ENCODE data around the gene NAPEPLD. TPM values are rescaled to one million over a fixed set of nuclear protein-coding genes. Genes with fewer than 3 reads are reported as not detected.
"Not testable (repeated sequence)": the region's sequence is repeated elsewhere in the genome, so short reads cannot be mapped to it uniquely, and the experiment has no call there.

Gene NAPEPLD
- polyA plus RNA-seq, 3 donors = 33.4 to 39.5 (median 38.8) TPM

DNA sequence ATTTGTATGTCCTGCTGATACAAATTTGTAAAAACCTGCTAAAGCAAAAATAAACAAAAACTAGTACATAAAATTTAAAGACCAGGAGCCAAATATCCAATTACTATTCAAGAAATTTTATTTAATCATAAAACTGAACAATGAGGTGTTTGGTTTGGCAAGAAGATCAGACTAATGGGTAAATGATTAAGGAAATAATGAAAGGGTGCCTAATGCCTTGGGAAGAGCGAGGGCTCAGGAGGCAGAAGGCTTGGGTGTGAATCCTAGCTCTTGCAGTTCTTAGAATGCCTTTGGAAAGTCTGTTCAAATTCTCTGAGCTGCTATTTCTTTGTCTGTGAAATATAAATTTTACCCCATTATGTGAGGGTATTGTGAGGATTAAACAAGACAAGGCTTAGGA is 32.4 kb downstream of the NAPEPLD start:
- DNase-seq (ENCODE audit: low read depth in 3 of 3, low spot score in 2 of 3) = no peak

DNA sequence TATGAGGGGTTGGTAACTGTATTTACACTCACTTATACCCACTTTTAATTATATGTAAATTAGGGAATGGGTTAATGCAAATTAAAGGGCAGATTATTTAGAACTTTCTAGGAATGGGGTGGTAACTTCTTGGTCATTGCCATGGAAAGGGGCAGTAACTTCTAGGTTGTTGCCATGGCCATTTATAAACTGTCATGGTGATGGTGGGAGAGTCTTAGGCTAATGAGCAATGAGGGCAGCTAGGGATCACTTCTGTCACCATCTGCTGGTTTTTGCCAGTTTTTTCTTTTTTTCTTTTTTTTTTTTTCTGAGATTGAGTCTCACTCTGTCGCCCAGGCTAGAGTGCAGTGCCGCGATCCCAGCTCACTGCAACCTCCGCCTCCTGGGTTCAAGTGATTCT is 33.1 kb downstream of the NAPEPLD start:
- no peak for DNase-seq (ENCODE audit: low read depth in 3 of 3, low spot score in 2 of 3)

DNA sequence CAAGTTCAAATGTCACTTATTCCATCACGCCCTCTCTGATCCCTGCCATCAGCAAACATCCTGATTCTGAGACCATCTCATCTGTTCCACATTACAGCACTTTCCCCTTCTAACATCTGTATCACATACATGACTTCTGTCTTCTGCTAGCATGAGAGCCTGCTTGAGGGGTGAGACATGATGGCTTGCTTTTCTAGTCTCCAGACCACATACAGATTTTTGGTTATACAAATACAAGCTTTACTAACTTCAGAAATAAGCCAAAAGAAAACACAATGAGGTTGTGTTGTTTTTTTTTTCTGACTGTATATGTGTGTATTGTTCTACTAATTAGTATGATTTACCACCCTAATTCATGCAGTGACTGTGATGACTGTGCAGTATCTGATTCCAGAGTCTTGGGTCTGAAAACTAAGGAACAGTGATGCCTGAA is 34.3 kb downstream of the NAPEPLD start:
- DNase-seq (ENCODE audit: low read depth in 3 of 3, low spot score in 2 of 3) = no peak

DNA sequence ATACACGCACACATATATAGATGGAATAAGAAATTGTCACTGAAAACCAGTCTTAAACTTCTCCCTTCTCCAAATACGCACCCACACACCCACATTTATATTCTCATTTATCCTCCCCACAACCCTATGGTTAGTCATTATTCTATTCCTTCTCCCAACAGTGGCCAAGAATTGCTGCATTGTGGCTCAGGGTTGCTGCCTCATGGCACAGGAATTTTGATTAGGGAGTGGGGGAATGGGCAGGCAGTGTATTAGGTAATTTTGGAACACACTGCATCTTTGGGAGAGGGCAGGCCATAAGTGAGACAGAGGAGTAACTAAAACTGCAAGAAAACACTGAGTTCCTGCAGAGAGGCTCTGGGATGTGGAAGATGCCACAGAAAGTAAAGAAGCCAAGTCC is 35.7 kb downstream of the NAPEPLD start:
- DNase-seq (ENCODE audit: low read depth in 3 of 3, low spot score in 2 of 3) = no peak

DNA sequence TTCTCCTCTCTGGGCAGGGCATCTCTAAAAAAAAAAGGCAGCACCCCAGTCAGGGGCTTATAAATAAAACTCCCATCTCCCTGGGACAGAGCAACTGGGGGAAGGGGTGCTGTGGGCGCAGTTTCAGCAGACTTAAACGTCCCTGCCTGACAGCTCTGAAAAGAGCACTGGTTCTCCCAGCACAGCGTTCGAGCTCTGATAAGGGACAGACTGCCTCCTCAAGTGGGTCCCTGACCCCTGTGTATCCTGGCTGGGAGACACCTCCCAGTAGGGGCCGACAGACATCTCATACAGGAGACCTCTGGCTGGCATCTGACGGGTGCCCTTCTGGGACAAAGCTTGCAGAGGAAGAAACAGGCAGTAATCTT is 42.2 kb downstream of the NAPEPLD start:
- not testable (repeated sequence) for DNase-seq (ENCODE audit: low read depth in 3 of 3, low spot score in 2 of 3)

DNA sequence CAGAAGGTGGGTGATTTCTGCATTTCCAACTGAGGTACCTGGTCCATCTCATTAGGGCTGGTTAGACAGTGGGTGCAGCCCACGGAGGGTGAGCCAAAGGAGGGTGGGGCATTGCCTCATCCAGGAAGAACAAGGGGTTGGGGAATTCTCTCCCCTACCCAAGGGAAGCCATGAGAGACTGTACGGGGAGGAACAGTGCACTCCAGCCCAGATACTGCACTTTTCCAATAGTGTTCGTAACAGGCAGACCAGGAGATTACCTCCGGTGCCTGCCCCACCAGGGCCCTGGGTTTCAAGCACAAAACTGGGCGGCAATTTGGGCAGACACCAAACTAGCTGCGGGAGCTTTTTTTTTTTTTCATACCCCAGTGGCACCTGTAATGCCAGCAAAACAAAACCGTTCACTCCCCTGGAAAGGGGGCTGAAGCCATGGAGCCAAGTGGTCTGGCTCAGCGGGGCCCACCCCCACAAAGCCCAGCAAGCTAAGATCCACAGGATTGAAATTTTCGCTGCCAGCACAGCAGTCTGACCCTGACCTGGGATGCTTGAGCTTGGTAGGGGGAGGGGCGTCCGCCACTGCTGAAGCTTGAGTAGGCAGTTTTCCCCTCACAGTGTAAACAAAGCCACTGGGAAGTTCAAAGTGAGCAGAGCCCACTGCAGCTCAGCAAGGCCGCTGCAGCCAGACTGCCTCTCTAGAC is 42.7 kb downstream of the NAPEPLD start:
- peak in 2 of 3 donors; percentile 23 to 44 for DNase-seq (ENCODE audit: low read depth in 3 of 3, low spot score in 2 of 3)

DNA sequence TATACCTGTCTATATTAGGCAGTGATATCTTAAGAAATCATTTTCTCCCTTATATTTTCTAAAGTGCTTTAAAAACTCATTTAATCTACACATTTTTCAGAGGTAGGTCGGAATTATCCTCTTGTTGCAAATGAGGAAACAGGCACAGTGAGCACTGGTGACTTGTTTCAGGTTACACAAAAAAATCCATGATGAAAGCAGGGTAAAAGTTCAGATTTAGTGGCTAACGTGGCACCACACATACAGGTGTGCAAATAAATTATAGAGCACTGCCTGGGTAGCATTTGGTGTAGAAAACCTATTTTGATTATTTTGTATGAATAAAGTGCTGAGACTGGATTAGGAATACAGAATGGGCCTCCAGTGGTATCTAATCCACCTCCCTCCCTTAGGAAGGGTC is 47.4 kb downstream of the NAPEPLD start:
- DNase-seq (ENCODE audit: low read depth in 3 of 3, low spot score in 2 of 3) = no peak

DNA sequence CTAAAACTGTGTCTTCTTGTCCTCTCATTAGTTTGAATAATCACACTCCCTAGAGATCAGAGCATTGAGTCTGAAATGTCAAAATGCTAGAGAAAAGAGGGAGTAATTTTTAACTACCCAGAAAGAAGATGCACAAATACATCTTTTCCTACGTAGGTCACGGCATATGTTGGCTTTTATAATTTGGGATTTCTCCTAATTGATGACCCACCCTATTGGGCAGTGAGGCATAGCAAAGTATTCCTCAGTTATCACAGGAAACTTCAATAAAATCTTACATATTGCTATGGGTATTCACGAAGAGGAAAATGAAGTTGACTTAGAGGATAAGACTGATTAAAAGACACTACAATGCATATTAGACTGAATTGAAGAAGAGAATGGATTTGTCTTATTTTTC is 48.6 kb downstream of the NAPEPLD start:
- DNase-seq (ENCODE audit: low read depth in 3 of 3, low spot score in 2 of 3) = no peak

DNA sequence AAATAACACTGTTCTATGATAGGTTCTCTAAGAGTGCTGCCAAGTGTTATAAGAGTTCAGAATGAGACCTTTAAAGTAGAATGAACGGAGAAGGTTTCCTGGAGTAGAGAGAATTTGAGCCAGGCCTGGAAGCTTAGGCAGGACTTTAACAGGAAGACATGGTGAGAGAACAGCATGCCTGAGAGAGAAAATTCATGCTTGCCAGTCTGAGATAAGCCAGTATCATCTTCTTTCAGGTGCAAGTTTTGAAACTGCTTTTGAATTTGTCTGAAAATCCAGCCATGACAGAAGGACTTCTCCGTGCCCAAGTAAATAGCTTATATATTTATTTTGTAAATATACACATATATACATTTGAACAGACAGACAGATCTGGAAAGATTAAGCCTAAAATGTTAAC is 51.9 kb downstream of the NAPEPLD start:
- DNase-seq (ENCODE audit: low read depth in 3 of 3, low spot score in 2 of 3) = no peak

DNA sequence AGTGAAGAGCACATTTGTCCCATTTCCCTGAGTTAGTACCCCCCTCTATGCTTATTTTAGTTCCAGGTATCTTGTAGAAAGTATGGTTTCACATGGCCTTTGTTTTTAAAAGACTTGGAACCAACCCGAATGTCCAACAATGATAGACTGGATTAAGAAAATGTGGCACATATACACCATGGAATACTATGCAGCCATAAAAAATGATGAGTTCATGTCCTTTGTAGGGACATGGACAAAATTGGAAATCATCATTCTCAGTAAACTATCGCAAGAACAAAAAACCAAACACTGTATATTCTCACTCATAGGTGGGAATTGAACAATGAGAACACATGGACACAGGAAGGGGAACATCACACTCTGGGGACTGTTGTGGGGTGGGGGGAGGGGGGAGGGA is 53.3 kb downstream of the NAPEPLD start:
- not testable (repeated sequence) for DNase-seq (ENCODE audit: low read depth in 3 of 3, low spot score in 2 of 3)

DNA sequence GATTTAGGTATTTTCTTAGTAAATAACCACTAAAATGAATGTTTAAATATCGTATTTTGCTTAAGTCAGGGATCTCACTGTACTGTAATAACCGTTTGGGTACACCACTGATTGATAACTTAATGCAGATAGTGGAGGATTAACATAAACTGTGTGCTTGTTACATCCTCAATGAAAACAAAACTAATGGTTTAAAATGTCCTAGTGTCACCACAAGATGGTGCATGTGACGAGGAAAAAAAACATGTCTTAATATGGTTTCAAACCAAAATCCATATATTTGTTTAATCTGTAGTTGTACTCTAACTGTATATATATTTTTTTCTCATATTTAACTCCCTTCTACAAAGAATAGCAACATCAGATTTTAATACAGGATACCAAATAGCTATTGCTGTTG is 54.8 kb downstream of the NAPEPLD start:
- no peak for DNase-seq (ENCODE audit: low read depth in 3 of 3, low spot score in 2 of 3)

DNA sequence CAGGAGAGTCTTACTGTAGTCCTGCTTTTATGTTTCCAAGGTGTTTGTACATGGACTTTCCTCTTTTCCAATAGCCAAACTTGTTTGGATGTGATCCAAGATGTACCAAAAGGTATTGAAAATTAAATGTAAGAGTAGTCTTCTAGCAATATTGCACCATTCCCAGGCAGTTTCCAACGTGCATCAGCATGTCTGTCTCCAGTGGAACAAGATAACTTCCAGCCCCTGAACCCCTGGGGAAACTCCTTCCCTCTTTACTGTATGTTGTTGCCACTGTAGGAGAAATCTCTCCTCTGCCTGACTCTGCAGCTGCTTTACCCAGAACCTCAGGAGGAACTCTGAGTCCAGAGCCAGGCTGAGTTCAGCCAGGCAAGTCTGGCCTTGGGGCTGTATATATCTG is 55.5 kb downstream of the NAPEPLD start:
- no peak for DNase-seq (ENCODE audit: low read depth in 3 of 3, low spot score in 2 of 3)

DNA sequence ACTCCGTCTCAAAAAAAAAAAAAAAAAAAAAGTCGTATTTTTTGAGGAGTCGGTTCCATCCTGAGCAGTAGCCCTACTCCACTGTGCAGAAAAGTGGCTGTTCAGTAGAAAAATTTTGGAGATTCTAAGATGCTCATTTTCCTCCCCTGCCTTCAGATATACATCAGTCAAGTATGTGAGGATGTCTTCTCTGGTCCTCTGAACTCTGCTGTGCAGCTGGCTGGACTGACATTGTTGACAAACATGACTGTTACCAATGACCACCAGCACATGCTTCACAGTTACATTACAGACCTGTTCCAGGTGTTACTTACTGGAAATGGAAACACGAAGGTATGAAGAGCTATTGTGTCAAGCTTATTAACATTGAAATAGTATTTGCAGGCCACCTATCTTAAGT is 56.6 kb downstream of the NAPEPLD start:
- DNase-seq (ENCODE audit: low read depth in 3 of 3, low spot score in 2 of 3) = not testable (repeated sequence)

DNA sequence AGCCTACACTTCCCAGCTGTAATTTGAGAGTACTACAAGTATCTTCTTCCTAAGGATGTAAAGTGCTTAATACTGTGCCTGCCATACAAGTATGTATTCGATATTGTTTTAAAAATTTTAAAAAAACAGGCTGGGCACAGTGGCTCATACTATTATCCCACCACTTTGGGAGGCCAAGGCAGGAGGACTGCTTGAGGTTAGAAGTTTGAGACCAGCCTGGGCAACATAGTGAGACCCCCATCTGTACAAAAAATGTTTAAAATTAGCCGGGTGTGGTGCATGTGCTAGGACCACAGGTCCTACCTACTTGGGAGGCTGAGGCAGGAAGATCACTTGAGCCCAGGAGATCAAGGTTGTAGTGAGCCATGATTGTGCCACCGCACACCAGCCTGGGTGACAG is 65.7 kb downstream of the NAPEPLD start:
- DNase-seq (ENCODE audit: low read depth in 3 of 3, low spot score in 2 of 3) = no peak

DNA sequence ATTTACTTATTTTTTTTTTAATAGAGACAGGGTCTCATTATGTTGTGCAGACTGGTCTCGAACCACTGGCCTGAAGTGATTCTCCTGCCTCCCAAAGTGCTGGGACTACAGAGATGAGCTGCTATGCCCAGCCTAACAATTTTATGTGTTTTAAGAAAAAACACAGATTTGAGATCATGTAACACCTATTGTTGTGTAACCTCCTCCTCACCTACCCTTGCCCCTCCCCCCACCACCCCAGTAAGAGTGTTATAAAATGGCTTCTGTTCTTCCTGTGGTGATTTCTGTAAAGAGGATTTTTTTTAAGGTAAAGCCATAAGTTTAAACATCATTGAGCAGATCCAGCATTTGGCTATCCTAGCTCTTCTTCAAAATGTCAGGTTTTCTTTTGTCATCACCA is 66.4 kb downstream of the NAPEPLD start:
- DNase-seq (ENCODE audit: low read depth in 3 of 3, low spot score in 2 of 3) = no peak

DNA sequence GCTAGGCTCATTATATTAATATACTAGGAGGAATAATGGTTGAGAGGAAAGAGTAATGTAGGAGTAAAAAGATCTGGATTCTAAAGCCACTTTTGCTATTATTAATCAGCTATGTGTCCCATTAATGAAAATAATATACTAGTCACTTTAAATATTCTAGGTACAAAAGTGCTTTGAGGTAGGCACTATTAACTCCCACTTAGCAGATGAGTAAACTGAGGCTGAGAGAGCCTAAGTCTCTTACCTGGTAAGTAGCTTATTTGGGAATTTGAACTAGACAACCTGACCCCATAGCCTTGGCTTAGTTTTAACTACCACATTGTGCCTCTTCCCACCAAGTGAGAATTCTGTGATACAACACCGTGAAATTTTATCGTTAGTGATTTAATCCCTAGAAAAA is 68.0 kb downstream of the NAPEPLD start:
- DNase-seq (ENCODE audit: low read depth in 3 of 3, low spot score in 2 of 3) = no peak

DNA sequence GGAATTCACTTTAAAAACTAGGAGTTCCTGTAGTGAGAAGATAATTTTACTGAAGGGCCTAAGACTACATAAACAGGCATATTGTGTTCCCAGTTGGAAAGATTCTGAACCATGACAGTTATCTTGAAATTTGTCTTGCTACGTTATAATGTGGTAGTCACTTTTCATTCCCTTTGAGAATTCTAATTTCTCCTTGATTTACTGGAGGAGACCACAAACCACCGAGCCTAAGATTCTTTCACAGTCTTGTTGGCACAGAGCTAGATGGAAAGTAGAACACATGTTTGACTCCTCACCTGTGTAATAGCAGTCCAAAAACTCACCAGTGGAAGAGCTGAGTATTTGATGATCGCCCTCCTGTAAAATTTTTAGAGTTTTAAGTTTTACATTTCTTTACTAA is 69.1 kb downstream of the NAPEPLD start:
- no peak for DNase-seq (ENCODE audit: low read depth in 3 of 3, low spot score in 2 of 3)

DNA sequence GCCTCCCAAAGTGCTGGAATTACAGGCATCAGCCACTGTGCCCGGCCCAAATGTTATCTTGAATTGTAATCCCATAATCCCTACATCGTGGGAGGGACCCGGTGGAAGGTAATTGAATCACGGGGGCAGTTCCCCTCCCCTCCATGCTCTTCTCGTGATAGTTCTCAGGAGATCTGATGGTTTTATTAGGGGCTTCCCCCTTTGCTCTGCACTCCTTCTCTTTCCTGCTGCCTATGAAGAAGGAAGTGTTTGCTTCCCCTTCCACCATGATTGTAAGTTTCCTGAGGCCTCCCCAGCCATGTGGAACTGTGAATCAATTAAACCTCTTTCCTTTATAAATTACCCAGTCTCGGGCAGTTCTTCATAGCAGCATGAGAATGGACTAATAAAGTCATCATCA is 70.7 kb downstream of the NAPEPLD start:
- not testable (repeated sequence) for DNase-seq (ENCODE audit: low read depth in 3 of 3, low spot score in 2 of 3)

DNA sequence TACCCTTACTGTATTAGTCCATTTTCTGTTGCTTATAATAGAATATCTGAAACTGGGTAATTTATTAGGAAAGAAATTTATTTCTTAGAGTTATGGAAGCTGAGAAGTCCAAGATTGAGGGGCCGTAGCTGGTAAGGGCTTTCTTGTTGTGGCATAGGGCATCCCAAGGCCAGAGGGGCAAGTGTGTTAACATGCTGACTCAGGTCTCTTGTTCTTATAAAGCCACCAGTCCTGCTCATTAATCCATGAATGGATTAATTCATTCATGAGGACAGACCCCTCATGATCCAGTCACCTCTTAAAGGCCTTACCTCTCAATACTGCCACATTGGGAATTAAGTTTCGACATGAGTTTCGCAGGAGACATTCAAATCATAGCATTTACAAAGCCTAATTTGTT is 71.6 kb downstream of the NAPEPLD start:
- DNase-seq (ENCODE audit: low read depth in 3 of 3, low spot score in 2 of 3) = no peak

DNA sequence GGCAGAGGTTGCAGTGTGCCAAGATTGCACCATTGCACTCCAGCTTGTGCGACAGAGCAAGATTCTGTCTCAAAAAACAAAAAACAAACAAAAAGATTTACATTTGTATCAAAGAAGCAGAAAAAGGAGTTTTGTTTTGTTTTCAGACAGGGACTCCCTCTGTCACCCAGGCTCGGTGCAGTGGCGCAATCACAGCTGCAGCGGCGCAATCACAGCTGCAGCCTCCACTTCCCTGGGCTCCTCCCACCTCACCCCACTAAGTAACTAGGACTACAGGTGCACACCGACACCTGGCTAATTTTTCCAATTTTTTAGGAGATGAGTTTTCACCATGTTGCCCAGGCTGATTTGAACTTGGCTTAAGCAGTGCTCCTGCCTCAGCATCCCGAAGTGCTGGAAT is 72.1 kb downstream of the NAPEPLD start:
- DNase-seq (ENCODE audit: low read depth in 3 of 3, low spot score in 2 of 3) = no peak

DNA sequence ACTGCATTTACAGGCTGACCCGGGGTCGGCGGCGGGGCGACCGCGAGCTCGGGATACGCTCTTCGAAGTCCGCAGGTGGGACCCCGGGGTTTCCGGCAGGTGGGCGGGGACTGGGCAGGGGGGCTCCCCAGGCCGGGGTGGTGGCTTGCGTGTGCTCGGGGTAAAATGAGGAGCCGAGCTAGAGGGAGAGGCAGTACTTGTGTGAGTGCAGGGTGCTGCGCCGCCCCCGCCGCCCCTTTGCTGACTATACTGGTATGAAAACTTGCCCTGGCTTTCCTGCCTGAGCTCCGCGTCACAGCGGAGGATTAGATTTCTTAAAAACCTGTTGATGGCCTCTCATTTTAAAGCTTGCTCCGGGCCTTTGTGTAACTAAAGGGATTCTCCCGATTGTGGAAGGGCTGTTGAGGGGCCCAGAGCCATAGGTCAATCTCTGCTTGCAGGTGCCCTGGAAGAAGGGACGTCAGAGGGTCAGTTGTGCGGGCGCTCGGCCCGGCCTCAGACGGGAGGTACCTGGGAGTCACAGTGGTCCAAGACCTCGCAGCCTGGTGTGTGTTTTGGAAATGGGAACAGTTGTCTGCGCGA is 73.5 kb downstream of the NAPEPLD start:
- DNase-seq (ENCODE audit: low read depth in 3 of 3, low spot score in 2 of 3) = peak; percentile 18 to 46 (median 25)

DNA sequence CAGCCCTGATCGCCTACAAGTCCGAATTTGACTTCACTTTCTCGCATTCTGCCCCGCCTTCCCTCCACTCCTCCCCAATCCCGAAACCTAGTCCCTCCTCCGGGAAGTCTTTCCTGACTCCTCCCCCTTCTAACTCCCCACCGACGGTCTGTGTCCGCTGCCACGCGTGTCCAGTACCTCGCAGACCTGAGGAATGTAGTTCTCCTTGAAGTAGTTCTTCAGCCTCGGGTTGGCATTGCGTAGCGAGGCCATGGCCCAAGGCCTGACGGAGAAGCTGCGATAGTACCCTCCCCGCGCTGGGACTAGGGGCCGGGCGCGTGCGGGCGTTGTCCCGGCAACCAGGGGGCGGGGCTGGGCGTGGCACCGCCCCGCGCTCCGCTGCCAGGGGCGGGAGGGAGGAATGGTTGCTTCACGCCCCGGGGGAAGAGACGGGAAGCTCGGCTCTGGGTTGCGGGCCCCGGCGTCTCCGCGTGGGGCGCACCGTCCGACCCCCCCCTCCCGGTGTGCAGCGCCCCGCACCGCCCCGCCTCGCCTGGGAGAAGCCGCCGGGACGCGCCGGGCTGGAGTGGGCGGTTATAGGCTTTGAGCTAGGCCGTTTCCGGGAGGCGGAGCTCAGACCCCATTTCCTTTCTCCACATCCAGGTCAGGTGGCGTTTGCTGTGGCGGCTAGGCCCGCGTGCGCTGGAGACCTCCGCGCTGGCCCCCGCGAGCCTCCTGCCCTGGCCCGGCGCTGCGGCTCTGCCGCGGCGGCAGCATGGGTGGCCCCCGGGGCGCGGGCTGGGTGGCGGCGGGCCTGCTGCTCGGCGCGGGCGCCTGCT is 74.2 kb downstream of the NAPEPLD start, which contains the start of the genes ARMC10 and FBXL13:
Gene ARMC10 (plus strand): TSS at position 622 of the 818 bp plus-strand sequence. CDS start 133 bp downstream, at position 755.
Gene FBXL13 (minus strand): TSS at position 278 of the 818 bp plus-strand sequence.
- peak; percentile 86 to 91 (median 89) for DNase-seq (ENCODE audit: low read depth in 3 of 3, low spot score in 2 of 3)

Measured in right renal cortex interstitium (tissue), 3 donors.